Neural crest cell (in vitro differentiated cells): ENCODE data around the gene DCPS. TPM values are rescaled to one million over a fixed set of nuclear protein-coding genes. Genes with fewer than 3 reads are reported as not detected.

ENCODE experiments used
- DNase-seq: peaks from one replicate; pipeline ENCODE4 v3.0.0; 2021; ENCODE audit warnings: low read depth, mixed read lengths, low spot score
- H3K27ac Mint-ChIP-seq: one replicate; pipeline ENCODE4 v1.8.0; 2021; ENCODE audit warnings: mild to moderate bottlenecking, mixed read lengths; ENCODE audit not compliant: unreplicated experiment
- H3K27me3 Mint-ChIP-seq: 2 replicates; pipeline ENCODE4 v1.8.0; 2021; ENCODE audit warnings: low read depth, mild to moderate bottlenecking, mixed read lengths
- H3K36me3 Mint-ChIP-seq: 2 replicates; pipeline ENCODE4 v1.8.0; 2021; ENCODE audit warnings: low read depth, mild to moderate bottlenecking, mixed read lengths
- H3K4me1 Mint-ChIP-seq: 2 replicates; pipeline ENCODE4 v1.8.0; 2021; ENCODE audit warnings: mixed read lengths
- H3K4me3 Mint-ChIP-seq: one replicate; pipeline ENCODE4 v1.8.0; 2021; ENCODE audit warnings: mild to moderate bottlenecking, mixed read lengths
- H3K9me3 Mint-ChIP-seq: 2 replicates; pipeline ENCODE4 v1.8.0; 2021; ENCODE audit warnings: mixed read lengths
- CTCF ChIP-seq: fragments of 200-600 bp; sonication (generic); conservative IDR thresholded peaks from 2 replicates; pipeline ENCODE4 v1.5.0; 2021; ENCODE audit warnings: antibody characterized with exemption, mild to moderate bottlenecking
- total RNA-seq: library from RNA; stranded (reverse); gene quantifications from 2 replicates; pipeline ENCODE4 v1.2.1, GENCODE V29; 2021

Gene DCPS
- total RNA-seq, 1 donor from 2014 or later: 23.3 TPM

- Mint-ChIP-seq H3K36me3 (peaks cover 9% of the 10 kb centered on the region), H3K4me3 (peak overlapping the region; percentile 34), H3K9me3 (no peaks in the 10 kb centered on the region), H3K4me1 (peaks cover 46% of the 10 kb centered on the region), H3K27me3 (no peaks in the 10 kb centered on the region), H3K27ac (no peak overlapping the region)
- no peak for DNase-seq
- no peak for TF ChIP-seq CTCF
Observed at GRCh38 chr11:126350836-126351235, 47.0 kb downstream of the DCPS start.

GRCh38 chr11:126352163-126352562 is 48.3 kb downstream of the DCPS start:
- DNase-seq: no peak
- H3K27me3 Mint-ChIP-seq: no peaks in the 10 kb centered on the region
- no peaks in the 10 kb centered on the region for H3K9me3 Mint-ChIP-seq
- H3K4me1 Mint-ChIP-seq: peaks cover 47% of the 10 kb centered on the region
- H3K36me3 Mint-ChIP-seq: peaks cover 9% of the 10 kb centered on the region
- no peak overlapping the region for H3K27ac Mint-ChIP-seq
- no peak for TF ChIP-seq CTCF
- H3K4me3 Mint-ChIP-seq: no peak overlapping the region

- H3K4me3 Mint-ChIP-seq: peak overlapping the region; percentile 89
- TF ChIP-seq CTCF: no peak
- H3K36me3 Mint-ChIP-seq: peaks cover 9% of the 10 kb centered on the region
- H3K4me1 Mint-ChIP-seq: peaks cover 55% of the 10 kb centered on the region
- H3K9me3 Mint-ChIP-seq: no peaks in the 10 kb centered on the region
- H3K27me3 Mint-ChIP-seq: no peaks in the 10 kb centered on the region
- peak overlapping the region; percentile 93 for H3K27ac Mint-ChIP-seq
- DNase-seq: no peak
Observed at GRCh38 chr11:126352934-126353801, 49.3 kb downstream of the DCPS start.

GRCh38 chr11:126354631-126355323 is 50.9 kb downstream of the DCPS start:
- H3K9me3 Mint-ChIP-seq: no peaks in the 10 kb centered on the region
- H3K4me1 Mint-ChIP-seq: peaks cover 58% of the 10 kb centered on the region
- no peaks in the 10 kb centered on the region for H3K27me3 Mint-ChIP-seq
- peak overlapping the region; percentile 94 for H3K4me3 Mint-ChIP-seq
- DNase-seq: no peak
- no peak for TF ChIP-seq CTCF
- peak overlapping the region; percentile 98 for H3K27ac Mint-ChIP-seq
- H3K36me3 Mint-ChIP-seq: peaks cover 7% of the 10 kb centered on the region

GRCh38 chr11:126355324-126355925 is 51.6 kb downstream of the DCPS start, which contains the start of gene ST3GAL4:
Gene ST3GAL4, plus strand, starts transcription at chr11:126355686. Its CDS starts 50,470 bp downstream, at chr11:126406156.
- no peaks in the 10 kb centered on the region for H3K9me3 Mint-ChIP-seq
- peak; percentile 81 for DNase-seq
- no peak for TF ChIP-seq CTCF
- peaks cover 6% of the 10 kb centered on the region for H3K36me3 Mint-ChIP-seq
- peak within 1 kb of the TSS; percentile 94 for H3K4me3 Mint-ChIP-seq
- H3K27me3 Mint-ChIP-seq: no peaks in the 10 kb centered on the region
- H3K27ac Mint-ChIP-seq: peak within 1 kb of the TSS; percentile 98
- H3K4me1 Mint-ChIP-seq: peaks cover 57% of the 10 kb centered on the region
